ENCODE results near the gene CRYL1. TPM values are rescaled to one million over a fixed set of nuclear protein-coding genes. Genes with fewer than 3 reads are reported as not detected.
"Not testable (repeated sequence)": the region's sequence is repeated elsewhere in the genome, so short reads cannot be mapped to it uniquely, and the experiment has no call there.

CRYL1 gene
- total RNA-seq, 1 donor from 2014 or later = 18.0 TPM

DNA sequence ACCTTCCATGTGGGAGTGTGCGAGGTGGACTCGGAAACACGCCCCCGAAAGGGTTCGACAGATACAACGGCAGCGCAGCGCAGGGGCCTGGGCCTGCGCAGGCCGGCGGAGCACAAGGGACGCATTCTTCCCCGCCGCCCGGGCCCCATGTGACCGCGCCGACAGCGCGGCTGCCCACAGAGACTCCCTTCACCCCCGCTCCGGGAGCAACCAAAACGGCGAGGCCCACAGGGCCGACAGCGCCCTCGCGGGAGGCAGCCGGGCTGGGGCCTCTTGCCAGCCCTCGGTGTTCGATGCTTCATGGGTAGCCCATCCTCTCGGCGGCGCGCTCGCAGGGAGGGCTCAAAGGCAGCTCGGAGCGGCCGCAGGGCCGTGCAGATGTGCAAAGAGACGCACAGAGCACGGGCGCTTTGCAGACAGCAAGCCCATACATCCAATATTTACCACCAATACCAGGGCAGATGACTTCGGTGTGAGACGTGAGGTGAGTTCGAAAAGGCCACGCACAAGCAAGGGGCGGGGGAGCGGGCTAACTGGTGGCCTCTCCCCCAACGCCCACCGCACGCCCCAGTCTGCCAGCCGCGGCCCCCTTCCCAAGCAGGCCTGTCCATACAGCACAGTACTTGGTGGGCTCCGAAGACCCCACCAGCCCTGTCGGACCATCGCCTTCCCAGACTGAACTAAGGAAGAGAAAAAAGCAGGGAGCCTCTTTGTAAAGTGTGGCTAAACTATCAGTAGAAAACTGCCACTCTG, 89.9 kb downstream of the CRYL1 start:
- ATAC-seq (ENCODE audit: poor library complexity) (no peak), DNase-seq (no peak)

GRCh38 chr13:20434210-20434609, 91.4 kb downstream of the CRYL1 start:
- DNase-seq; intact Hi-C loops (cut with DNase I); ATAC-seq (ENCODE audit: poor library complexity): not testable (repeated sequence)

More for the DNA sequence above, 89.9 kb downstream of the CRYL1 start:
- intact Hi-C loops (cut with DNase I) = no loop called here

- ATAC-seq (ENCODE audit: poor library complexity) (peak; percentile 23), DNase-seq (no peak)
- intact Hi-C loops (cut with DNase I) = no loop called here
These were observed 93.8 kb downstream of the CRYL1 start for GRCh38 chr13:20431687-20432384.

DNA sequence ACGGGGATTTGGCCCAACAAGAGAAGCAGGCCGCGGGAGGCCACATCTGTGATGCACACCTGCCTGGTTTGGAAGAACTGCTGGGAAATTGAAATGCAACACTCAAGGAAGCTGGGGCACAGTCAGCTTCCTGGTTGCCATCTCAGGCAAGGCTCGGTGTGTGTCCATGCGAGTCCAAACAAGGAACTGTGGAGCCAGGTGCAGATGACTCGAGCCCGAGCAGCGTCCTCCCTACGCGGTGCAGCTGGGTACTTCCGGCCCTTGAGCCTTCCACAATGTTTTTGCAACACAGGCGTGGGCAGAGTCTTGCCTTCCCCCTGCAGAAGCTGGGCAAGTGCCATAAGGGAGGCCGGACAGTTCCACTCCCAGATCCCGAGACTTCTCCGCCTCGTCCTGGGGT, 94.6 kb downstream of the CRYL1 start:
- ATAC-seq (ENCODE audit: poor library complexity) = no peak
- no peak for DNase-seq
- intact Hi-C loops (cut with DNase I) = no loop called here

DNA sequence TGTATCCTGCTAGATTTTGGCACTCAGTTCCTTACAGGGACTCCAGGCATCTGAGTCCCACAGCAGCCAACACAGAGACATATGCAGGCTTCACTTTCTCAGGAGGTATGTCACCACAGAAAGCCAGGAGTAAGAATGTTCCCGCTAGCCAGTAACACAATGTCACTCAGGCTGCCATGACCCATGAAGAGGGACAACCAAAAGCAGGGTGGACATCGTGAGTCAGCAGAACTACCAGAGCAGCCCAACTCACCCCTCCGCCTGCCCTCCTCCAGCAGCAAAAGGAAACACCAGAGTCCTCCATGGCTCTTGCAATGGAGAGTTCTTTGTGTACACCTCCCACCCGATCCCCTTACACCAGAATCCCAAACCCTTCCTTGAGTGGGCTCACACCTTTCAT, 95.4 kb downstream of the CRYL1 start:
- no peak for DNase-seq
- no peak for ATAC-seq (ENCODE audit: poor library complexity)
- intact Hi-C loops (cut with DNase I) = no loop called here

DNA sequence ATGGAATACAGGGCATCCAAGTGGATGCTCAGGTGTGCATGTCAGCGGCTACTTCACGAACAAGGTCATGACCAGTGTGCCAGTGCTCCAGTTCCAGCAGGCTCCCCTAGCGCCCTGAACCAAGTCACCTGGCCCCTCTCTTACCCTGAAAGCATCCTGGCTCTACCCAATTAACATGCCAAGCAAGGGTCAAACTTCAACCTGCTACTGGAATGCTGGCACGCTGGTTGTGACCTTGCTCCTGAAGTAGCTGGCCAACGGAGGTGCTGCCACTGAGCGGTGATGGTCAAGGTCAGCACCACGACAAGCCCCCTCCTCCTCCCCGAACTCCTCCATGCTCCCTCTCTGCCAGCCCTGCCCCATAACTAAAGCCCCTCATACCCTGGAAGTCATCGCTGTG, 96.0 kb downstream of the CRYL1 start:
- intact Hi-C loops (cut with DNase I) = no loop called here
- ATAC-seq (ENCODE audit: poor library complexity) (no peak), DNase-seq (no peak)

DNA sequence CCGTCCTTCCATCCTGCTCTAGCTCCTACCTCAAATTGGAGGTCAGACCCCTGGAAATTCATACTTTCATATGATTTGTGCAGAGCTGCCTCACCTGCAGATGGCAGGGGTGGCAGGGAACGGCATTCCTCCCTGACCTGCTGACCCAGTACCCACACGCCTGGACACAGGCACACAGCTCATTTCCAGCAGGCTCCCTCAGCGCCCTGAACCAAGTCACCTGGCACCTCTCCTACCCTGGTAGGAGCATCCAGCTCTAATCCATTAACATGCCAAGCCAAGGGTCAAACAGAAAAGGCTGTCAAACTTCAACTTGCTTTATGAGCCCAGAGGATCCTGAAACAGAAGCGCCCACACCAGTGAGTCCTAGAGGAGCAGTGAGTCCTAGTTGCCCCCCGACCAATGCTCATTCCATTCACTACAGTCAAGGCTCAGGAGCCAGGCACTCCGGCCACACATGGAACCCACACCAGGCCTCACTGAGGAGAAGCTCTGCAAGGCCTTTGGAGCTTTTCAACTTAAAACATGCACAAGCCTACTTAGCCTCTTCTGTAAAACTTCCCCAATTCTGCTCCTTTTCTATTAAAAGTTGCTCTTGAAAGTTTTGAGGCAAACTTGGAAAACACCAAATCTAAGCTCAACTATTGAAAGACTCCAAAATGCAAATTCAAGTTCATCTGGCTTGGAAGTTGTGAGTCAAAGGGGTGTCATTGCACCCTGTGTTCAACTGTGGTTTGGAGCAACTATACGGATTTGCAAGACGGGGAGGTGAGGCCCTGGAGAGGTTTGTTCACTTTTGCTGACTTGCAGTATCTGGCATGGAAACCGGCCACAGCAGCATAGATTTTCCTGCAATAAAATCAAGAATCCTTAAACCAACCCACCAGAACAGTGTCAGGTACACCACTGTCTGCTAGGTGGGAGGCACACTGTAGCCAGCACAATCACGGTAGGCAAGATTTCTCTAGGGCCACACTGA, 96.7 kb downstream of the CRYL1 start:
- ATAC-seq (ENCODE audit: poor library complexity) = no peak
- intact Hi-C loops (cut with DNase I) = no loop called here
- DNase-seq = no peak

GRCh38 chr13:20426766-20427448, 98.8 kb downstream of the CRYL1 start:
- ATAC-seq (ENCODE audit: poor library complexity) = peak; percentile 48
- intact Hi-C loops (cut with DNase I) = no loop called here
- DNase-seq = no peak

GRCh38 chr13:20425819-20426219, 99.8 kb downstream of the CRYL1 start:
- ATAC-seq (ENCODE audit: poor library complexity) = no peak
- intact Hi-C loops (cut with DNase I) = no loop called here
- DNase-seq = no peak

GRCh38 chr13:20424949-20425348, 100.7 kb downstream of the CRYL1 start:
- no peak for DNase-seq
- ATAC-seq (ENCODE audit: poor library complexity) = no peak
- intact Hi-C loops (cut with DNase I) = no loop called here

GRCh38 chr13:20424559-20424852, 101.2 kb downstream of the CRYL1 start:
- no peak for ATAC-seq (ENCODE audit: poor library complexity)
- no peak for DNase-seq
- intact Hi-C loops (cut with DNase I) = no loop called here

GRCh38 chr13:20422362-20422761, 103.3 kb downstream of the CRYL1 start:
- intact Hi-C loops (cut with DNase I) = no loop called here
- DNase-seq (no peak), ATAC-seq (ENCODE audit: poor library complexity) (no peak)

DNA sequence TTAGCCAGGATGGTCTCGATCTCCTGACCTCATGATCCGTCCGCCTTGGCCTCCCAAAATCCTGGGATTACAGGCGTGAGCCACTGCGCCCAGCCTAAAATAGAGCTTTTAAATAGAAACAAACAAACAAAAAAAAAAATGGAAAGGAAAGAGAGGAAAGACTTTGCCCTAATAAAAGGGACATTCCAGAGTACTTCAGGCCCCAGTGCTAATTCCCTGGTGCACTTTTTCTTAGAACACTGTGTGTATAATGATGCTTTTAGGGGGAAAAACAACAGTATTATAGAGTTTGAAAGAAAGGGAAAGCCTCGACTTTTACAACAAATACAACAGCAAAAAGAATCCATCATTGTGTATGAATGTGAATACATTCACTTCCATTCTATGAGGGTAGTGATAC, 104.7 kb downstream of the CRYL1 start:
- no peak for DNase-seq
- no peak for ATAC-seq (ENCODE audit: poor library complexity)
- intact Hi-C loops (cut with DNase I) = no loop called here

GRCh38 chr13:20418953-20419352, 106.7 kb downstream of the CRYL1 start:
- ATAC-seq (ENCODE audit: poor library complexity) (no peak), DNase-seq (no peak)
- intact Hi-C loops (cut with DNase I) = no loop called here

DNA sequence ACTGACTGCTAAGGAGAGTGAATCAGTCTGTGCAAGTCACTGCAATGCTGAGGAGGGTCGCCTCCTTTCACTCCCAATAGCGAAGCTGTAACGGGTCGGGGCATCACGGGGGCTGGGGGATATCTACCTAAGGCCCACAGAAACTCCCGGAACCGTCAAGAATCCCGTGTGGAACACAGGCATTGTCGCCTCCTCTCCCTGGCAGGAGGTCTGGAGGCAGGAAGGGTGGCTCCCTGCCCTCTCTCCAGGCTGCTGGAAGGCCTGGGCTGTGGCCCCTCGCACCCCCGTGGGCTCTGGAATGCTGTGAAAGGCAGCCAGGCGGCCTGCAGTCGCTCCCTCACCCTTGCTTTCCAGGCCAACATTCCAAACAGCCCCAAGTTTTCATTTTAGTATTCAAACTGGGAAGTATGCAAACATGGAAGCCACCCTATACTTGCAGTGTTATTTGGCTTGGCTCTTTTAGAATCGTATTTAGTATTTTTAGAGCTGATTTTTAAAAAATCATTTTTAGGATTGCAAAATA, 109.4 kb downstream of the CRYL1 start:
- ATAC-seq (ENCODE audit: poor library complexity) = no peak
- no peak for DNase-seq
- intact Hi-C loops (cut with DNase I) = no loop called here

- intact Hi-C loops (cut with DNase I) = no loop called here
- ATAC-seq (ENCODE audit: poor library complexity) (no peak), DNase-seq (no peak)
These were observed 110.0 kb downstream of the CRYL1 start for GRCh38 chr13:20415694-20416107.

GRCh38 chr13:20415306-20415679, 110.4 kb downstream of the CRYL1 start:
- no peak for ATAC-seq (ENCODE audit: poor library complexity)

DNA sequence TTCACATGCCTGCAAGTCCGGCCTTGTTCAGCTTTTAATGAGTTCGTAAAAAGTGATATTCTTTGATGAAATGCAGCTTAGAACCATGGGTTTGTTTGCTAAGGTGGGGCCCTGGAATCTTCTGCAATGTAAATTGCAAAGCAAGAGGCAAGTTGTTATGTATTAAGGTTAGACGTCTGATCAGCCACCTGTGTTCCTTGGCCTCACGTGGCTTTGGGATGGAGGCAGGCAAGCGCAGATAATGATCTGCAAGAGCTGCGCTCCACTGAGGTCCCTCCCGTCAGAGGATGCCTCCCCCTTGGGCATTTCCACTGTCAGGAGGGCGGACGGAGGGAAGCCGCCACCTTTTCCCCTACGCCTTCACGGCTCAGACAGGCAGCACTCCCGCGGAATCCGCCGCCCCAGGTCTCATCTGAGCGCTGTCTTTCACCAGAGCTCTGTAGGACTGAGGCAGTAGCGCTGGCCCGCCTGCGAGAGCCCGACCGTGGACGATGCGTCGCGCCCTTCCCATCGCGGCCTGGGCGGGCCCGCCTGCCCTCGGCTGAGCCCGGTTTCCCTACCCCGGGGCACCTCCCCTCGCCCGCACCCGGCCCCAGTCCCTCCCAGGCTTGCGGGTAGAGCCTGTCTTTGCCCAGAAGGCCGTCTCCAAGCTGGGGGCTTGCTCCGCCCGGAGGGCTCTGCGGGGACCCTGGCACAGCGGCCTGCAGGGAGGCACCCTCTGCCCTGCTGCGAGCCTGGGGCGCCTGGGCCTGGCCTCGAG, 110.9 kb downstream of the CRYL1 start:
- DNase-seq (no peak), ATAC-seq (ENCODE audit: poor library complexity) (no peak)
- intact Hi-C loops (cut with DNase I) = no loop called here

More at GRCh38 chr13:20415306-20415679, 110.4 kb downstream of the CRYL1 start:
- intact Hi-C loops (cut with DNase I) = no loop called here
- DNase-seq = no peak
